ENCODE results near the gene PRTFDC1. TPM values are rescaled to one million over a fixed set of nuclear protein-coding genes. Genes with fewer than 3 reads are reported as not detected.

The PRTFDC1 gene
- total RNA-seq, 1 donor from 2014 or later: 9.1 TPM

DNA sequence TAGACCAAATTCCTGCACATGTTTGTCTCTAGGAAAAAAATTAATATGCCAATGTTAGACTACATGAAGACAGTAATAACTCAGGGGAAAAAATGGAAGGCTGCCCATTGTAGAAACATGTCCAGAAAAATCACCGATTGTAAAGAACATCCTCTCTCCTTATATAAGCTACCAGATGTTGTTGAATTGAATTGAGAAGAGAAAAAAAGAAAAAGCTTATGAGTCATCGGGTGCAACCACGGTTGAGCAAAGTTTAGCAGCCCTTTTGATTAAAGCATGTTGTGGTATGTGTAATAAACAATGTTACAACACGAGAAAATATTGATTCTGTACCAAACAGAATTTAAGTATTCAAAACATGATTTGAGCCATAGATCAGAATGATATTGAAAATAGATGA is 126.4 kb downstream of the PRTFDC1 start:
- peak overlapping the region; percentile 59 for H3K4me2 ChIP-seq (ENCODE audit: low read length)
- no peaks in the 10 kb centered on the region for H3K79me2 ChIP-seq (ENCODE audit: insufficient read depth, low read length)
- Mint-ChIP-seq H3K4me3 (ENCODE audit: unreplicated experiment) (no peak overlapping the region), H3K4me1 (ENCODE audit: low read depth, unreplicated experiment) (peaks cover 25% of the 10 kb centered on the region), H3K27ac (ENCODE audit: unreplicated experiment) (no peak overlapping the region), H3K9me3 (ENCODE audit: unreplicated experiment) (no peaks in the 10 kb centered on the region), H3K27me3 (ENCODE audit: low read depth, unreplicated experiment) (no peaks in the 10 kb centered on the region), H3K36me3 (ENCODE audit: low read depth, unreplicated experiment) (no peaks in the 10 kb centered on the region)
- FAIRE-seq (no peak), DNase-seq (ENCODE audit: low read depth) (peak; percentile 61)
- H3K36me3 ChIP-seq (ENCODE audit: insufficient read depth, low read length): no peaks in the 10 kb centered on the region
- peaks cover 7% of the 10 kb centered on the region for H3K4me1 ChIP-seq (ENCODE audit: insufficient read depth, low read length)
- H3K9ac ChIP-seq (ENCODE audit: low read length): no peak overlapping the region
- no peak overlapping the region for H2AFZ ChIP-seq (ENCODE audit: low read depth, low read length)
- H3K27me3 ChIP-seq (ENCODE audit: insufficient read depth, low read length): no peaks in the 10 kb centered on the region
- no peaks in the 10 kb centered on the region for H4K20me1 ChIP-seq (ENCODE audit: insufficient read depth, low read length)
- no peaks in the 10 kb centered on the region for H3K9me3 ChIP-seq (ENCODE audit: insufficient read depth, low read depth, low read length)
- H3K4me3 ChIP-seq (ENCODE audit: insufficient read depth, low read depth, low read length): no peak overlapping the region
- no peak overlapping the region for H3K27ac ChIP-seq (ENCODE audit: low read depth, low read length)
- TF ChIP-seq, protein P1, sequence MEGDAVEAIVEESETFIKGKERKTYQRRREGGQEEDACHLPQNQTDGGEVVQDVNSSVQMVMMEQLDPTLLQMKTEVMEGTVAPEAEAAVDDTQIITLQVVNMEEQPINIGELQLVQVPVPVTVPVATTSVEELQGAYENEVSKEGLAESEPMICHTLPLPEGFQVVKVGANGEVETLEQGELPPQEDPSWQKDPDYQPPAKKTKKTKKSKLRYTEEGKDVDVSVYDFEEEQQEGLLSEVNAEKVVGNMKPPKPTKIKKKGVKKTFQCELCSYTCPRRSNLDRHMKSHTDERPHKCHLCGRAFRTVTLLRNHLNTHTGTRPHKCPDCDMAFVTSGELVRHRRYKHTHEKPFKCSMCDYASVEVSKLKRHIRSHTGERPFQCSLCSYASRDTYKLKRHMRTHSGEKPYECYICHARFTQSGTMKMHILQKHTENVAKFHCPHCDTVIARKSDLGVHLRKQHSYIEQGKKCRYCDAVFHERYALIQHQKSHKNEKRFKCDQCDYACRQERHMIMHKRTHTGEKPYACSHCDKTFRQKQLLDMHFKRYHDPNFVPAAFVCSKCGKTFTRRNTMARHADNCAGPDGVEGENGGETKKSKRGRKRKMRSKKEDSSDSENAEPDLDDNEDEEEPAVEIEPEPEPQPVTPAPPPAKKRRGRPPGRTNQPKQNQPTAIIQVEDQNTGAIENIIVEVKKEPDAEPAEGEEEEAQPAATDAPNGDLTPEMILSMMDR (IDR thresholded peaks at IDR 0.05; ENCODE audit: insufficient read depth, low read depth, low read length): no peak
- TF ChIP-seq EZH2 (IDR thresholded peaks at IDR 0.05; ENCODE audit: insufficient read depth, low read length): no peak

GRCh38 chr10:24825551-24825950 is 126.9 kb downstream of the PRTFDC1 start:
- H3K27me3 ChIP-seq (ENCODE audit: insufficient read depth, low read length): no peaks in the 10 kb centered on the region
- no peaks in the 10 kb centered on the region for H3K9me3 ChIP-seq (ENCODE audit: insufficient read depth, low read depth, low read length)
- Mint-ChIP-seq H3K27me3 (ENCODE audit: low read depth, unreplicated experiment) (no peaks in the 10 kb centered on the region), H3K4me3 (ENCODE audit: unreplicated experiment) (no peak overlapping the region), H3K4me1 (ENCODE audit: low read depth, unreplicated experiment) (peaks cover 26% of the 10 kb centered on the region), H3K27ac (ENCODE audit: unreplicated experiment) (peak overlapping the region; percentile 79), H3K9me3 (ENCODE audit: unreplicated experiment) (no peaks in the 10 kb centered on the region), H3K36me3 (ENCODE audit: low read depth, unreplicated experiment) (no peaks in the 10 kb centered on the region)
- H3K4me2 ChIP-seq (ENCODE audit: low read length): peak overlapping the region; percentile 59
- H2AFZ ChIP-seq (ENCODE audit: low read depth, low read length): no peak overlapping the region
- FAIRE-seq (no peak), DNase-seq (ENCODE audit: low read depth) (peak; percentile 46)
- no peak overlapping the region for H3K4me3 ChIP-seq (ENCODE audit: insufficient read depth, low read depth, low read length)
- H3K36me3 ChIP-seq (ENCODE audit: insufficient read depth, low read length): no peaks in the 10 kb centered on the region
- H3K9ac ChIP-seq (ENCODE audit: low read length): no peak overlapping the region
- H3K27ac ChIP-seq (ENCODE audit: low read depth, low read length): no peak overlapping the region
- H3K4me1 ChIP-seq (ENCODE audit: insufficient read depth, low read length): peaks cover 11% of the 10 kb centered on the region
- H4K20me1 ChIP-seq (ENCODE audit: insufficient read depth, low read length): no peaks in the 10 kb centered on the region
- TF ChIP-seq, protein P1 (IDR thresholded peaks at IDR 0.05; ENCODE audit: insufficient read depth, low read depth, low read length): no peak
- no peak for TF ChIP-seq EZH2 (IDR thresholded peaks at IDR 0.05; ENCODE audit: insufficient read depth, low read length)
- no peaks in the 10 kb centered on the region for H3K79me2 ChIP-seq (ENCODE audit: insufficient read depth, low read length)

- no peak for TF ChIP-seq EZH2 (IDR thresholded peaks at IDR 0.05; ENCODE audit: insufficient read depth, low read length)
- TF ChIP-seq, protein P1 (IDR thresholded peaks at IDR 0.05; ENCODE audit: insufficient read depth, low read depth, low read length): no peak
- Mint-ChIP-seq H3K9me3 (ENCODE audit: unreplicated experiment) (no peaks in the 10 kb centered on the region), H3K27ac (ENCODE audit: unreplicated experiment) (no peak overlapping the region), H3K36me3 (ENCODE audit: low read depth, unreplicated experiment) (no peaks in the 10 kb centered on the region), H3K27me3 (ENCODE audit: low read depth, unreplicated experiment) (no peaks in the 10 kb centered on the region), H3K4me3 (ENCODE audit: unreplicated experiment) (no peak overlapping the region), H3K4me1 (ENCODE audit: low read depth, unreplicated experiment) (peaks cover 29% of the 10 kb centered on the region)
- Histone ChIP-seq H3K4me2 (ENCODE audit: low read length) (no peak overlapping the region), H3K36me3 (ENCODE audit: insufficient read depth, low read length) (no peaks in the 10 kb centered on the region), H4K20me1 (ENCODE audit: insufficient read depth, low read length) (no peaks in the 10 kb centered on the region), H3K27ac (ENCODE audit: low read depth, low read length) (no peak overlapping the region), H3K27me3 (ENCODE audit: insufficient read depth, low read length) (no peaks in the 10 kb centered on the region), H3K9me3 (ENCODE audit: insufficient read depth, low read depth, low read length) (no peaks in the 10 kb centered on the region), H3K4me1 (ENCODE audit: insufficient read depth, low read length) (peaks cover 12% of the 10 kb centered on the region), H3K79me2 (ENCODE audit: insufficient read depth, low read length) (no peaks in the 10 kb centered on the region), H3K4me3 (ENCODE audit: insufficient read depth, low read depth, low read length) (no peak overlapping the region), H3K9ac (ENCODE audit: low read length) (no peak overlapping the region), H2AFZ (ENCODE audit: low read depth, low read length) (no peak overlapping the region)
- DNase-seq (ENCODE audit: low read depth): no peak
- FAIRE-seq: no peak
These were observed 127.9 kb downstream of the PRTFDC1 start for GRCh38 chr10:24824536-24824935.
